ENCODE data around the gene RBM48.
"Not testable (repeated sequence)": the region's sequence is repeated elsewhere in the genome, so short reads cannot be mapped to it uniquely, and the experiment has no call there.

Gene RBM48

DNA sequence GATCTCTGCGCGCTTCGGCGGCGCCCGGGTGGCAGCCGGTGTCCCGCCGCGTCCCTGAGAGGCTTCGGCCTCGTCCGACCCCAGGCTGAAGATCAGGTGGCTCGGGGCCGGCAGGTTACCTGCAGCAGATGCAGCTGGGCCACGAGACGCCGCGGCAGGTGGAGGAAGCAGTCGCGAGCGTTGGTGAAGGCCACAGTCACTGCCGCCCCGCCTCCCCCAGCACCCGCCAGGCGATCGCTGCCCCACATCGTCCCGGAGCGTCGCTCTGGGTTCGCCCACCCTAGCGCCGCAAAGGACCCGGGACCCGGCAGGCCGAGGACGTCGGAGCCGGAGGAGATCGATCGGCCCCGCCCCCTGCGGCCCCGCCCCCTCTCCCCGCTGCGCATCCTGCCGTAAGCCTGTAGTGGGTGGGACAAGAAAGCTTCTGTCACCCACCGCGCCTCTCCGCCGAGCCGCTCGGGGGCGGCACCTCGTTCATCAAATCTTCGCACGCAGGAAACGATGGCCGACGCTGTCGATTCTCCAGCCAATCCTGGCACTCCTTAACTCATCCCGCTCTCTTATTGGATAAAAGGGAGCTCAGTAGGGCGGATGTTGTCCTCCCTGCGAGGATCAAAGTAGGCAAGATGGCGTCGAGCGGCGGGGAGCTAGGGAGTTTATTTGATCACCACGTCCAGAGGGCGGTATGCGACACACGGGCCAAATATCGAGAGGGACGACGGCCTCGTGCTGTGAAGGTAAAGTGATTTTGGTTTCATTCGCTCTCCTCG is at the start of gene RBM48, which contains the start of gene PEX1:
RBM48 (plus strand) TSS at position 608 of the 770 bp plus-strand sequence; CDS start at position 627, 19 bp downstream.
PEX1 (minus strand) TSS at position 333 of the 770 bp plus-strand sequence; CDS start at position 248, 85 bp downstream.
- TF ChIP-seq POLR2A (IDR thresholded peaks at IDR 0.05; ENCODE audit: low read depth, low read length) = peak; percentile 52; the same call in 1 of the 2 replicates
- peak; percentile 85 for DNase-seq (ENCODE audit: insufficient read length, low spot score)
- FAIRE-seq = peak; percentile 89

DNA sequence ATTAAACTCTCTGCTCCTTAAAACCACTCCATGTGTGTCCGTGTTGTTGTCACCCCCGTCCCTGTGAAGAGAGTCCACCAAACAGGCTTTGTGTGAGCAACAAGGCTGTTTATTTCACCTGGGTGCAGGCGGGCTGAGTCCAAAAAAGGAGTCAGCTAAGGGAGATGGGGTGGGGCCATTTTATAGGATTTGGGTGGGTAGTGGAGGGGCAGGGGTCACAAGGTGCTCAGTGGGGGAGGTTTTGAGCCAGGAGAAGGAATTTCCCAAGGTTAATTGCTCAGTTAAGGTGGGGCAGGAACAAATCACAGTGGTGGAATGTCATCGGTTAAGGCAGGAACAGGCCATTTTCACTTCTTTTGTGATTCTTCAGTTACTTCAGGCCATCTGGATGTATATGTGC is 49.4 kb upstream of the RBM48 start:
- not testable (repeated sequence) for DNase-seq (ENCODE audit: insufficient read length, low spot score); FAIRE-seq

DNA sequence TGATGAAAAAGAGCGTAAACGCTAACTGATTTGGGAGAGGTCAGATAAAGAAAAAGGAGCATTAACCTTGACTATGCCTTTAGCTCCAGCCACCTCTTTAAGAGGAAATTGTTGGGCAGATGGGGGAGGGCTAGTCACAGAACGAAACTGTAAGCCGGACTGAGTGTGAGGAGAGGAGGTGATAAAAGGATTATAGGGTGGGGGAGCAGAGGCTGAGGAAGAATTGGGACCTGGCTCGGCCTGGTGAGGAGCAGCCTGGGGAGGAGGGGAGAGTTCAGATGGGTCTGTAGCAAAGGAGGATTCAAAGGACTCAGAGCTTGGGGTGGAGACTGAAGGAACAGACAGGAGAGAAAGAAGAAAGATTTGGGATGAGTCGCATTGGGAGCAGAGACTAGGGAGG is 45.0 kb upstream of the RBM48 start:
- not testable (repeated sequence) for DNase-seq (ENCODE audit: insufficient read length, low spot score); FAIRE-seq

DNA sequence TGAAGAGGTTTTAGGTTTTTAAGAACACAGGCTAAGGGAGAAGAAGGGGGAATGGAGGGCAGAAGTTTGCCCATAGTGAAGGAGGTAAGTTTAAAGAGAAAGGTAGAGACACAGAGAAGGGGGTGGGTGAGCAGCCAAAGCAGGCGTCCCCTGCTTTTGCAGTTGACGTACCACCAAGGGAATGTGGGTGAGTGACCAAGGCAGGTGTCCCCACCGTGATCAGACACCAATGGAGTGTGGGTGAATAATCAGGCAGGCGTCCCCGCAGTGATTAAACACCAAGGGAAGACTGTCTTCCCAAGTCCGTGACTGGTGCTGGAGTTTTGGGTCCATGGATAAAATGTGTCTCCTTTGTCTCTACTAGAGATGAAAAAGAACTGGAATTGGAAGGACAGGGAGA is 44.4 kb upstream of the RBM48 start:
- not testable (repeated sequence) for DNase-seq (ENCODE audit: insufficient read length, low spot score); FAIRE-seq

DNA sequence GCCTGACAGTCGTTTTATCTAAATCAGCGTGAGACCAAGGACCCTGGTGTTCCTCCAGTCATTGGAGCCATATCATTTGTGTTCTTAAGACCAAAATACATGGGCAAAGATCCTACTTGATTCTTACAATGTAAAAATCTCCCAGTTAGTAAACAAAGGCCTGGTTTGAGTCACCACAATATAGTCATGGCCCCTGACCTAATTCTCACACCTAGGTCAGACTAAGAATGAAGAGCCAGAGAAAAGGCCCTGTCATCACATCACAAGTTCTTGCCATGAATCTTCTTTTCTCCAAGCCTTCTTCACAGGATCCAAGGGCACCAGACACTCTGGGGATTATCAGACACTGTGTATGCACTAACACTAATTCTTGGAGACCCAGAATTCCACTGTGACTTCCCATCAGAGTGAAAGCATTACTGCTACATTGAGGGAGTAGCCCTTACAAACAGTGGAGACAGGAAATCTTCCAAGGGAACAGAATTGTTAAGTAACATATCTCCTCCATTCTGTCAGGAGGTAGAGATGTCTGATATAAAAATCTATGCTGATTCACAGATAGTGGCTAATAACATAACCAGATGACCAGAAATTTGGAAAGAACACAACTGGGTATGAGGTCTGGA is 43.2 kb upstream of the RBM48 start:
- TF ChIP-seq POLR2A (IDR thresholded peaks at IDR 0.05; ENCODE audit: low read depth, low read length) = no peak
- FAIRE-seq = no peak
- DNase-seq (ENCODE audit: insufficient read length, low spot score) = no peak

DNA sequence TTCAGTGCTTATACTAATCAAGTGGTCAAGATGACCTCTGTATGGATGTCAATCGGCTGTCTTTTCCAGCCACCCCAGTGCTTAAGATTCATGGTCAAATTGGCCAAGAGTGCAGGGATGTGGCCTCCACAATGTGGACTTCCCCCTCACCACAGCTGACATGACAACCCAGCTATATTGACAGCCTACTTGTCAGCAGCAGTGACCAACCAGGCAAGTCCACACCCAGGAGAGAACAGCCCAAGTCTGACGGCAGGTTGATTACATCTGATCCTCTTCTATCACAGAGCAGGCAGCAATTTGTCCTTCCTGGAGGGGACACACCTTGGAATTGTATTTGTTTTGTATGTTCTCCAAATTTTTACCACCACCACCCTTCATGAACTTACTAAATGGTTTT is 42.6 kb upstream of the RBM48 start:
- no peak for FAIRE-seq
- DNase-seq (ENCODE audit: insufficient read length, low spot score) = no peak
- no peak for TF ChIP-seq POLR2A (IDR thresholded peaks at IDR 0.05; ENCODE audit: low read depth, low read length)

DNA sequence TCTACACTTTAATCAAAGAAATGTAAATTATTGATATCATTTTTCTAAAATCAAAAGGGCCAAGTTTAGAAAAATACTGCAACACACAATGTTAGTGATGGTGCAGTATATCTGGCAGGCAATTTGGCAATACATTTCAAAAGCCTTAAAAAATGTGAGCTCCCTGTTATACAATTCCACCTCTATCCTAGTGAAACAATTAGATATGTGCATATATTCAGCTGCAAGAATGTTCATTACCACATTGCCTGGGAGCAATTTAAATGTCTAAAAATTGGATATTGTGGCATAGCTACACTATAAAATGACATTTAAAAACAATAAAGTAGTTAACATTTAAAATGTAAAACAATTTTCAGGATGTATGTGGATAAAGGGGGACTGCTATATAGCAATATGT is 40.8 kb upstream of the RBM48 start:
- DNase-seq (ENCODE audit: insufficient read length, low spot score) (no peak), FAIRE-seq (no peak)
- no peak for TF ChIP-seq POLR2A (IDR thresholded peaks at IDR 0.05; ENCODE audit: low read depth, low read length)

DNA sequence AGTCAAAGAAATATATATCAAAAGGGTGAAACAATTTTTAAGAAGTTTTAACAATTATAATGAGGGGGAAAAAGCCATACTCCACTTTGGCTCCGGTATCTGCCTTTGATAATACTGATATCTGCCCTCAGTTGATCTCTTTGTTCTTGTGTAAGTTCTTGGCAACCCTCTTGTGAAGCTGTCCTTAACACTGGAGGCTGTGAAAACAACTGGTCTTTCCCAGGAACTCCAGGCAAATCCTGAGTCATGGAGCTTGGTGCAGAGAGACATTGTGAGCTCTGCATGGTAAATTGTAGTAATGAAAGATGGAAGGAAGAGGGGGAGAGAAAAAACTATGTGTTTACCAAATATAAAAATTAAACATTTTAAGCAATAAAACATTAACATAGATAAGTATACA is 39.0 kb upstream of the RBM48 start:
- DNase-seq (ENCODE audit: insufficient read length, low spot score) = no peak
- peak; percentile 33 for FAIRE-seq
- TF ChIP-seq POLR2A (IDR thresholded peaks at IDR 0.05; ENCODE audit: low read depth, low read length) = no peak

DNA sequence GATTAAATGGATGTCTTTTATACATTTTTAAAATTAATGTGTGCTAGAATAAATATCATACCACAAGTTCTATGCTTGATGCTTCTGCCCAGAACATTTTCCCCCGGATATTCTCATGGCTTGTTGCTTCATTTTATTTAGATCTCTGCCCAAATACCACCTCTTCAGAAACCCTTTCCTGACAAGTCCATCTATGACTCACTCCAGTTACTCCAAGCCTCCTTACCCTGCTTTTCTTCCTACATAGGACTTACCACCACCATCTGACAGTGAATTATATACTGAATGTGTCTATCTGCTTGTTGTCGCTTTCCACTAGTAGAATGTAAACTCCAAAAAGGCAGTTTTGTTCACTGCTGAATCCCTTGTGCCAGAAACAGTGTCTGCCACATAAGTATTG is 31.7 kb upstream of the RBM48 start:
- FAIRE-seq = peak; percentile 57
- TF ChIP-seq POLR2A (IDR thresholded peaks at IDR 0.05; ENCODE audit: low read depth, low read length) = no peak
- DNase-seq (ENCODE audit: insufficient read length, low spot score) = no peak

DNA sequence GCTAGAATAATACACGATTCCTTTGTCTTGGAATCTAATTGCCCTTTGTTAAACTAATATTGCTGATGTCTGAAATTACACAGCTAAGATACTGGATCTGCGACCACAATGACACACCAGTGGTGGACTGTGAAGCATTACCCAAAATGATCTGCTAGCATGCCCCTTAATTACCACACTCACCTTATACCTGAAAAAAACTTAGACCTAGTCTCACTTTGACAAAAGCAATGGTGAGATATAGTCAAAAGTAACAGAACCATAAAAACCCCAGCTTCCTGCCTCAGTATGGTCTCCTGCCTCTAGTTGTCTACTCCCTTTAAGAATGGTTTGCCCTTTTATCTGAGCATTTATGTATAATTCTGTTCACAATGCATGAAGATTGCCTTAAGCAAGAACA is 30.0 kb upstream of the RBM48 start:
- FAIRE-seq = no peak
- TF ChIP-seq POLR2A (IDR thresholded peaks at IDR 0.05; ENCODE audit: low read depth, low read length) = no peak
- DNase-seq (ENCODE audit: insufficient read length, low spot score) = no peak

DNA sequence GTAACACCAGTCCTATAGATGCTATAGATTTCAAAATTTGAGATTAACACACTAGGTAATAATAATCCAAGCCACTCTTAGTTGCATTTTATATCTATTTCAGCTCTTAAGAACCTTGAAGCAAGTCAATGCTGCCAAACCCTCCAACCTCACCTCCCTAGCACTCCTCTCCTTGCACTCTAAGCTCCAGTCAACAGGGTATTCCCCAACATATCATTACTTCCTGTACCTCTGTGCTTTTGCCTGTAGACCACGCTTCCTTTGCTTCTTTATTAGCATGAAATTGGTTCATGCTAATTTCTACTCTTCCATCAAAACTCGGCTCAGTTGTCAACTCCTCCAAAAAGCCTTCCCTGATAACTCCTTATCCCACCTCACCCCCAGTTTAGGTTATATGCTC is 24.8 kb upstream of the RBM48 start:
- DNase-seq (ENCODE audit: insufficient read length, low spot score) (no peak), FAIRE-seq (no peak)
- no peak for TF ChIP-seq POLR2A (IDR thresholded peaks at IDR 0.05; ENCODE audit: low read depth, low read length)

DNA sequence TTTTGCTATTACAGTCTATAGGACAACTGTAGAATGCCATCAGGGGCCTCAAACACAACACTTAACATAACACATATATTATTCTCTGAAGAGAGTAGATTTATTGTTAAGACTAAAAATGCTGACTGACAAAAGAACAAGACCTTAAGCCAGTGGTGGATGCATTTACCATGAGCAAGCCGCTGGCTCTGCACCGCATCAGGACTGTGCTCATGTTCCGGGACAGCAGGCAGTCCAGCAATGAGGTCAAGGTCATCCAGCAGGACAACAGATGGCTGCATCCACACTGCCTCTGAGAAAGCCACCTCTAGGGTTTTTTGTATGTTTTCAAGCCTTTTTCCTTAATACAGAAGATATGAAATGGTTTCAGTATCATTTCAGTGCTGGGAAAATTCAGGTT is 24.0 kb upstream of the RBM48 start:
- TF ChIP-seq POLR2A (IDR thresholded peaks at IDR 0.05; ENCODE audit: low read depth, low read length) = no peak
- FAIRE-seq (no peak), DNase-seq (ENCODE audit: insufficient read length, low spot score) (no peak)

DNA sequence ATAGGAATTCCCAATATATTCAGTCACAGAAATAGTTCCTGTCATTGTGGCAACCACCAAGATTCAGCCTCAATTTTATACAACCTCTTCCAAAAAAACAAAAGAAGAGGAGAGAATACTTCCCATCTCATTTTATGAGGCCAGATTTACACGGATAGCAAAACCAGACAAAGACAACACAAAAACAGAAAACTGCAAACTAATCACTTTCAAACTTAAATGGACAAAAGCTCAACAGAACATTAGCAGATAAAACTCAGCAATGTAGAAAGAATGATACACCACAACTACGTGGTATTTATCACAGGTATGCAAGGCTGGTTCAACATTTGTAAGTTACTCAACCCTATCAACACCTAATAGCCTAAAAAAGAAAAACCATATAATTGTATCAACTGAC is 22.2 kb upstream of the RBM48 start:
- TF ChIP-seq POLR2A (IDR thresholded peaks at IDR 0.05; ENCODE audit: low read depth, low read length) = no peak
- FAIRE-seq = no peak

DNA sequence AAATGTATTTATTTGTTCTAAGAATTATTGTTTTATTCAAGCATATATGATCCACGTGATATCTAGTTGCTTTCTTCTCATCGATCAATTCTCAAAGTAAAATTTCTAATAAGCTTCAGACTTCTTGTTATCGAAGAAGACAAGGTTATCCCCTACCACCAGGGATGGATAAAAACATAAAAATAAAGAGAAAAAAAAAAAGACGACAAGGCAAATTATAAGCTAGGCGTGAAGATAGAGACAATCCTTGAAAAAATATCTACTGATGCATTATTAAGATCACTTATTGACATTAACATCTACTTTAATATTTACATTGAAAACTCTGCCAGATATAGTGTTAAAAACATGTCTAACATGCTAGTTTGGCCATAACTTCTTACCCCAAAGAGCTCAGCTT is 19.6 kb upstream of the RBM48 start:
- no peak for TF ChIP-seq POLR2A (IDR thresholded peaks at IDR 0.05; ENCODE audit: low read depth, low read length)
- DNase-seq (ENCODE audit: insufficient read length, low spot score) = no peak
- no peak for FAIRE-seq

More for the DNA sequence above, 22.2 kb upstream of the RBM48 start:
- no peak for DNase-seq (ENCODE audit: insufficient read length, low spot score)
